HL-60 (cell line): ENCODE results near the gene SCD.

Source experiments
- CTCF ChIP-seq: IDR thresholded peaks from one replicate; pipeline ENCODE4 v1.5.1; 2011; ENCODE audit warnings: low read length, control low read depth, inconsistent platforms; ENCODE audit not compliant: insufficient read depth
- POLR2AphosphoS5 ChIP-seq: IDR thresholded peaks from 2 replicates; pipeline ENCODE4 v1.6.1; 2012; ENCODE audit warnings: low read depth
- REST ChIP-seq: IDR thresholded peaks from 2 replicates; pipeline ENCODE4 v1.6.1; 2012; ENCODE audit warnings: low read depth; ENCODE audit not compliant: insufficient replicate concordance
- SPI1 ChIP-seq: IDR thresholded peaks from 2 replicates; pipeline ENCODE4 v1.6.1; 2012; ENCODE audit warnings: low read depth, mild to moderate bottlenecking, borderline replicate concordance

GRCh38 chr10:100382553-100382952 lies 35.5 kb downstream of the SCD start:
- TF ChIP-seq POLR2AphosphoS5: no peak
- no peak for TF ChIP-seq CTCF
- TF ChIP-seq REST: no peak
- no peak for TF ChIP-seq SPI1
